GM10248 (cell line): ENCODE data around the gene ADNP.

Source experiments
- CTCF ChIA-PET: fragments of 300-600 bp; sonication (Branson Sonifier 250); formaldehyde crosslinking; extraction: SDS; loops from one replicate; lab custom pipeline; 2021; ENCODE audit warnings: antibody characterized with exemption; lab: Yijun Ruan, JAX
- POLR2A ChIA-PET: fragments of 350-650 bp; sonication (Branson Sonifier 250); formaldehyde crosslinking; extraction: SDS; loops from one replicate; lab custom pipeline; 2020; ENCODE audit warnings: antibody characterized with exemption; lab: Yijun Ruan, JAX
- DNase-seq: peaks from one replicate; pipeline ENCODE4 v3.0.0; 2012; ENCODE audit errors: extremely low spot score
- TF ChIP-seq, protein P1 (sequence below): IDR thresholded peaks from 2 replicates; pipeline ENCODE4 v1.5.1; 2012; ENCODE audit warnings: mild to moderate bottlenecking, low read depth; ENCODE audit errors: extremely low read depth, missing control alignments, control extremely low read depth

The ADNP gene

DNA sequence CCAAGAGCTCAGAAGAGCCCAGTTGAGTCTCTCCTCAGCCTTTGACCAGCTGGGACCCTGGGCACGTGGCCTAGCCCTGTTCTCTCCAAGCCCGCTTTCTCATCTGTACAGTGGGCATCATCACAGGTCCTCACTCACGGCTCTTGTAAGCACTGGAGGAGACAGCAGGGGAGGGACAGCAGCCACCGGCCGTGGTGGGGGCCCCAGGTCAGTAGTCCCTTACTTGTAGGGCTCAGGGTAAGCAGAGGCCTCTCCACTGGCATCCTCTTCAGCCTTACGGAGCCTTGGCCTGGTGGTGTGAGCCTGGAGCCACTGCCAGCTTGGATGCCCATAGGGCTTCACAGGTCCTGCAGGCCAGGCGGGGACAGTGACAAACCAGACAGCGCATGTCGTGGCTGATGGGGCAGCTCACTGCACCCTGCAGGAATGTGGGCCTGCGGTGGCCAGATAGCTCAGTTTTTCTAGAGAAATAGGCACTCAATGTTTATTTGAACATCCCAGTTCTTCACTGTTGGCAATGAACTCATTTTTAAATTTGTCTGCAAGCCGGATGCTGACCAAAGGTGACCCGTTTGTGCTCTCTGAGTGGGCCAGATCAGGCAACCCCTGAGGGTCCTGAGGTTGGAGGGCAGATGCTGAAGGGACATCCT lies 65.1 kb downstream of the ADNP start:
- TF ChIP-seq, protein P1, sequence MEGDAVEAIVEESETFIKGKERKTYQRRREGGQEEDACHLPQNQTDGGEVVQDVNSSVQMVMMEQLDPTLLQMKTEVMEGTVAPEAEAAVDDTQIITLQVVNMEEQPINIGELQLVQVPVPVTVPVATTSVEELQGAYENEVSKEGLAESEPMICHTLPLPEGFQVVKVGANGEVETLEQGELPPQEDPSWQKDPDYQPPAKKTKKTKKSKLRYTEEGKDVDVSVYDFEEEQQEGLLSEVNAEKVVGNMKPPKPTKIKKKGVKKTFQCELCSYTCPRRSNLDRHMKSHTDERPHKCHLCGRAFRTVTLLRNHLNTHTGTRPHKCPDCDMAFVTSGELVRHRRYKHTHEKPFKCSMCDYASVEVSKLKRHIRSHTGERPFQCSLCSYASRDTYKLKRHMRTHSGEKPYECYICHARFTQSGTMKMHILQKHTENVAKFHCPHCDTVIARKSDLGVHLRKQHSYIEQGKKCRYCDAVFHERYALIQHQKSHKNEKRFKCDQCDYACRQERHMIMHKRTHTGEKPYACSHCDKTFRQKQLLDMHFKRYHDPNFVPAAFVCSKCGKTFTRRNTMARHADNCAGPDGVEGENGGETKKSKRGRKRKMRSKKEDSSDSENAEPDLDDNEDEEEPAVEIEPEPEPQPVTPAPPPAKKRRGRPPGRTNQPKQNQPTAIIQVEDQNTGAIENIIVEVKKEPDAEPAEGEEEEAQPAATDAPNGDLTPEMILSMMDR, result no peak
- CTCF ChIA-PET, result interaction anchor here (0.8 to 1.4 kb wide), 4 partner anchors 20 to 76 kb away, joined by 3 to 5 read pairs (median 4); partner anchors contain the start of gene BCAS4
- DNase-seq, result no peak
- POLR2A ChIA-PET, result interaction anchor here (1.0 kb wide), 1 partner anchor 13 kb away, joined by 3 read pairs; no protein-coding TSS in a partner anchor

DNA sequence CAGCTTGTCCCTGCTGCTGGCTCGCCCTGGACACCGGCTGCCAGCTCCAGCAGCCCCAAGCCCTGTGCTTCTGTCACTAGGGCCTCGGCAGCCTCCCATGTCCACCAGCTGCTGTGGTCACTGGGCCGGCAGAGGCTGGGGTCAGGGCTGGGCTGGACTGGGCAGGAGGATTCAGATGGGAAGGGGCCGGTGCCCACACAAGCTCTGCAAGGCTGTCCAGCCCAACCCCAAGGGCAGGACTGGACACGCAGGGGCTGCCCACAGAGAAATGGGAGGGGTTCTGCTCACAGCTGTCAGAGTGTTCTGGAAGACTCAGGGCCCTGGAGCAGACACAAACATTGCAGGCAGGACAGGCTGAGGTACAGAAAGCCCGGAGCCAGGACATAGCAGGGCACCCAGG lies 65.6 kb downstream of the ADNP start:
- no peak for DNase-seq
- ChIA-PET POLR2A (no interaction called here), CTCF (interaction anchor here (0.8 to 1.3 kb wide), 3 partner anchors 19 to 71 kb away, joined by 3 to 5 read pairs (median 4); partner anchors contain the start of gene BCAS4)
- TF ChIP-seq, protein P1, result no peak

DNA sequence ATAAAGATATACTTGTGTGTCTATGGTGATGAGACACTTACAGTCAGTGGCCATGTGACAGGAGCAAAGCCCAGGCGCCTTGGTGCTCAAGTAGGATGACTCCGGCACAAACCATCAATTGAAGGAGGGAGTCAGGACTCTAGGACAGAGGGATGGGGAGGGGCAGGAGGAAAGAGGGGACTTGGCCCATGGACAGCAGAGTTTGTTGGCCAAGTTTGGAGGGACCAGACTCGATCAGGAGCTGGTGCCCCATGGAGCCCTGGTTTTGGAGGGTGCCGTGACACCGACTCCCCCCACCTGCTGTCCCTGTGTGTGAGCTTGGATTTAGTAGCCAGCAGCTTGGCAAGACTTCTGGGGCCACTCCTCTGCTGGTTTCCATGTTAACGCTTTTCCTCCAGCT lies 66.1 kb downstream of the ADNP start:
- ChIA-PET CTCF (interaction anchor here (1.2 kb wide), 1 partner anchor 46 kb away, joined by 3 read pairs; no protein-coding TSS in a partner anchor), POLR2A (no interaction called here)
- TF ChIP-seq, protein P1, result no peak
- no peak for DNase-seq

DNA sequence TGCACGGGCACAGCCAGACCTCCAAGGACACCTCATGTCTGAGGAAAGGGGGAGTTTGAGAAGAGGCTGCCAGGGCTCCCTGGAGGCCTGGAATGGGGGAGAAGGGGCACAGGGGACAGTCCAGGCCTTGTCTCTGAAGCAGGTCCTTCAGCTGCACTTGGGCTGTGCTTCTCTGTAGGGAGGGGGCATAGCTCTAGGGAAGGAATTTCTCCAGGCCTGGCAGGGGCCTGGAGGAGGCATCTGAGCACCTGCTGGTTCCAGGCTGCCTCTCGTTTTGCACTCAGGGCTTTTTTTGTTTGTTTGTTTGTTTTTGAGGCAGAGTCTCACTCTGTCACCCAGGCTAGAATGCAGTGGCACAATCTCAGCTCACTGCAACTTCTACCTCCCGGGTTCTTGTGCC lies 68.7 kb downstream of the ADNP start:
- ChIA-PET CTCF (no interaction called here), POLR2A (no interaction called here)
- TF ChIP-seq, protein P1, result no peak
- no peak for DNase-seq

DNA sequence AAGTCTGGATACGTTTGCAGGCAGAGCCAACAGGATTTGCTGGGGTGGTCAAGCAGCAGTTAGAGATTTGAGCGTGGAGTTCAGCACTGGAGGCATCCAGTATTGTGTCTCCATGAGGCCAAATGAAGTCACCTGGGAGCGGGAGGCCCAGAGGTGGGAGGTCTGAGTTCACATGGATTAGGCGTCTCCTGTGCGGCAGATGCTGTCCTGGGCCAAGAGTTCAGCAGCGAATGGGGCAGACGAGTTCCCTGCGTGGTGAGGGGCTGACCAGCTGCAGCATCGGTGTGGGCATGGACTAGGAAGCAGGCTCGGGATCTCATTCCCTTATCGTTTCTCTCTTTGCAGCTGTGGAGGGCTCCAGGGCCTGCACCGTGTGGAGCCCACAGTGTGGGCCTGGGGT lies 70.2 kb downstream of the ADNP start:
- TF ChIP-seq, protein P1, result no peak
- ChIA-PET POLR2A (no interaction called here), CTCF (no interaction called here)
- no peak for DNase-seq

DNA sequence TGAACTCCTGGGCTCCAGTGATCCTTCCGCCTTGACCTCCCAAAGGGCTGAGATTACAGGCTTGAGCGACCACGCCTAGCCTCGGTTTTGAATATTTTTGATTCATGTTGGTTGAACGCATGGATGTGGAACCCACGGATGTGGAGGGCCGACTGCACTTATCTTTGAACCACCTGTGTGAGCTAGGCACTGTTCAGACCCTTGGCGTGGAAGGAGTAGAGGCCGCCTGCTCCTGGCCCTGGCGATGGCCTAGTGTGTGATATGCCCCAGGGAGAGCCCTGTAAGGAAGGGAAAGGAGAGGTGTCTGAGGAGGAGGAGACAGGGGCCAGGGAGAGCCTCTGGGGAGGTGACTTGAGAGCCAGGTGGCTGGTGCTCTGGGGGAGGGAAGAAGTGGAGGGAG lies 72.1 kb downstream of the ADNP start:
- TF ChIP-seq, protein P1, result no peak
- POLR2A ChIA-PET, result no interaction called here
- CTCF ChIA-PET, result interaction anchor here (1.7 kb wide), 1 partner anchor 64 kb away, joined by 6 read pairs; the partner anchor contains the start of gene BCAS4
- DNase-seq, result no peak
